H1 (cell line): ENCODE data around the gene HINT3.

Experiments
- CBX5 ChIP-seq: fragments of 300-800, 300-1000 bp; sonication (generic); IDR thresholded peaks from 2 replicates; pipeline ENCODE4 v1.7.1; 2016; ENCODE audit warnings: antibody characterized with exemption, low read length, low read depth
- CHD2 ChIP-seq: IDR thresholded peaks from 2 replicates; pipeline ENCODE4 v1.6.1; 2012; ENCODE audit warnings: low read length, improper control_type of control experiment
- EP300 ChIP-seq, 2 experiments: IDR thresholded peaks; 1 replicate in 1 of 2; 2 replicates in 1 of 2; pipeline ENCODE4 v1.6.1; 2011 to 2012; ENCODE audit warnings: low read depth in 2 of 2, low read length in 2 of 2, mild to moderate bottlenecking in 2 of 2, borderline replicate concordance in 1 of 2, inconsistent platforms in 1 of 2, moderate library complexity in 1 of 2
- EZH2 ChIP-seq: fragments of 200-600 bp; sonication (generic); IDR thresholded peaks from 2 replicates; pipeline ENCODE4 v1.7.1; 2012; ENCODE audit warnings: low read depth, mild to moderate bottlenecking, moderate library complexity, low read length, inconsistent platforms; ENCODE audit not compliant: severe bottlenecking
- FOSL1 ChIP-seq: IDR thresholded peaks from 2 replicates; pipeline ENCODE4 v1.6.1; 2011; ENCODE audit warnings: mild to moderate bottlenecking, low read depth, low read length, moderate library complexity; ENCODE audit not compliant: insufficient read depth
- GTF2F1 ChIP-seq: IDR thresholded peaks from 2 replicates; pipeline ENCODE4 v1.6.1; 2012; ENCODE audit warnings: low read depth, low read length, improper control_type of control experiment, borderline replicate concordance
- KDM5A ChIP-seq: fragments of 200-600 bp; IDR thresholded peaks from 2 replicates; pipeline ENCODE4 v1.7.1; 2012; ENCODE audit warnings: mild to moderate bottlenecking, low read length, inconsistent platforms, mixed read lengths
- POLR2AphosphoS5 ChIP-seq: IDR thresholded peaks from 2 replicates; pipeline ENCODE4 v1.6.1; 2011; ENCODE audit warnings: low read depth, low read length
- RAD21 ChIP-seq, 2 experiments: IDR thresholded peaks in 1 of 2; conservative IDR thresholded peaks in 1 of 2; 2 replicates each; pipeline ENCODE4 v1.6.1; 2011; ENCODE audit warnings: low read depth in 2 of 2, low read length in 2 of 2, improper control_type of control experiment in 1 of 2, inconsistent platforms in 1 of 2, mild to moderate bottlenecking in 1 of 2, moderate library complexity in 1 of 2
- SP2 ChIP-seq: IDR thresholded peaks from 2 replicates; pipeline ENCODE4 v1.6.1; 2012; ENCODE audit warnings: mild to moderate bottlenecking, low read length, inconsistent platforms
- TF ChIP-seq, protein P1 (sequence below), 3 experiments: IDR thresholded peaks; 1 replicate in 2 of 3; 2 replicates in 1 of 3; pipeline versions ENCODE4 v1.5.1 to v1.6.1; 2011; ENCODE audit warnings: low read length in 3 of 3, mild to moderate bottlenecking in 3 of 3, inconsistent platforms in 2 of 3, low read depth in 1 of 3, moderate library complexity in 1 of 3; ENCODE audit not compliant: insufficient read depth in 1 of 3; ENCODE audit errors: control extremely low read depth in 1 of 3

DNA sequence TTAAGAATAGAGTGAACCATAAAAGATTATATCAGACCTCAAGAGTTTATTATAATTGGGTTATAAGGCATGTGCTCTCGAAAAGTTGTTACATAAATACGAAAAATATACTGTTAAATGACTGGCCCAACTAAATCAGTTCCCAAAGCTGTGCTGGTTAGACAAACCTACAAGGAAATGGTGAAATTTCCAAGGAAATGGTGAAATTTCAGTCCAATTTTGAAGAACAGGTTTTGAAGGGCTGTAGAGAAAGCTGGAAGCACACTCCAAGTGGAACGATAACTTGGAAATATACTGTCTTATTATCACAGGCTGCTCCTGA is 29.4 kb downstream of the HINT3 start:
- TF ChIP-seq EP300 (IDR thresholded peaks at IDR 0.05; ENCODE audit: borderline replicate concordance in 1 of 2, low read depth in 2 of 2, low read length in 2 of 2) (no peak), CHD2 (no peak), KDM5A (no peak), POLR2AphosphoS5 (no peak), SP2 (no peak), RAD21 (IDR thresholded peaks at IDR 0.05 in 1 of 2, conservative IDR thresholded peaks at IDR 0.05 in 1 of 2; ENCODE audit: low read depth in 2 of 2, low read length in 2 of 2) (no peak), GTF2F1 (no peak), EZH2 (no peak), CBX5 (no peak), FOSL1 (no peak)
- TF ChIP-seq, protein P1, sequence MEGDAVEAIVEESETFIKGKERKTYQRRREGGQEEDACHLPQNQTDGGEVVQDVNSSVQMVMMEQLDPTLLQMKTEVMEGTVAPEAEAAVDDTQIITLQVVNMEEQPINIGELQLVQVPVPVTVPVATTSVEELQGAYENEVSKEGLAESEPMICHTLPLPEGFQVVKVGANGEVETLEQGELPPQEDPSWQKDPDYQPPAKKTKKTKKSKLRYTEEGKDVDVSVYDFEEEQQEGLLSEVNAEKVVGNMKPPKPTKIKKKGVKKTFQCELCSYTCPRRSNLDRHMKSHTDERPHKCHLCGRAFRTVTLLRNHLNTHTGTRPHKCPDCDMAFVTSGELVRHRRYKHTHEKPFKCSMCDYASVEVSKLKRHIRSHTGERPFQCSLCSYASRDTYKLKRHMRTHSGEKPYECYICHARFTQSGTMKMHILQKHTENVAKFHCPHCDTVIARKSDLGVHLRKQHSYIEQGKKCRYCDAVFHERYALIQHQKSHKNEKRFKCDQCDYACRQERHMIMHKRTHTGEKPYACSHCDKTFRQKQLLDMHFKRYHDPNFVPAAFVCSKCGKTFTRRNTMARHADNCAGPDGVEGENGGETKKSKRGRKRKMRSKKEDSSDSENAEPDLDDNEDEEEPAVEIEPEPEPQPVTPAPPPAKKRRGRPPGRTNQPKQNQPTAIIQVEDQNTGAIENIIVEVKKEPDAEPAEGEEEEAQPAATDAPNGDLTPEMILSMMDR (IDR thresholded peaks at IDR 0.05; ENCODE audit: control extremely low read depth in 1 of 3, insufficient read depth in 1 of 3, low read depth in 1 of 3, low read length in 3 of 3): no peak
